ENCODE results near the gene HSD17B1.

Gene HSD17B1

DNA sequence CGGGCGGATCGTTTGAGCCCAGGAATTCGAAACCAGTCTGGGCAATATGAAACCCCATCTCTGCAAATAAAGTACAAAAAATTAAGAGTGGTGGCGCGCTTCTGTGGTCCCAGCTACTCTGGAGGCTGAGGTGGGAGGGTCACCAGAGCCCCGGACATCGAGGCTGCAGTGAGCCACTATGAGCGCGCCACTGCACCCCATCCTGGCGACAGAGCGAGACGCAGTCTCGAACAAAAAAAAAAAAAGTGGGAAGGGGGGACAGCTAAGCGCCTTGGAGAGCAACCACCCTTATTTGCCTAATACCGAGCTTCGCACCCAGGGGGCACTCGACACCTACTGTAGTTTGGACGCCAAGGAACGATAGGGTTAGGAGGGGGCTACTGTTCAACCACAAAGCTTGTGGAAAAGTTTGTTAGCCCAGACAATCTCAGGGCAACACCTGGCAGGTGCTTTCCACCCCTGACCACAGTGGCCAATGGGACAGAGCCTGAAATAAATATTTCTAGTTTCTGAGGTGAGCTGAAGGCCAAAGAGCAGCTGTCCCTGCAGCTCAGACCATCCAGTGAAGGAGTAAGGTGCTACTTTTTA lies 25.7 kb downstream of the HSD17B1 start:
- Histone ChIP-seq H3K27ac (peak overlapping the region; percentile 87), H3K4me3 (ENCODE audit: low read depth, low read length) (peak overlapping the region; percentile 89), H3K27me3 (ENCODE audit: insufficient read depth, low read depth, severe bottlenecking) (no peaks in the 10 kb centered on the region), H3K9me3 (ENCODE audit: severe bottlenecking) (no peaks in the 10 kb centered on the region), H3K36me3 (peaks cover 75% of the 10 kb centered on the region)
- DNase-seq: peak; percentile 96
- TF ChIP-seq, protein P1, sequence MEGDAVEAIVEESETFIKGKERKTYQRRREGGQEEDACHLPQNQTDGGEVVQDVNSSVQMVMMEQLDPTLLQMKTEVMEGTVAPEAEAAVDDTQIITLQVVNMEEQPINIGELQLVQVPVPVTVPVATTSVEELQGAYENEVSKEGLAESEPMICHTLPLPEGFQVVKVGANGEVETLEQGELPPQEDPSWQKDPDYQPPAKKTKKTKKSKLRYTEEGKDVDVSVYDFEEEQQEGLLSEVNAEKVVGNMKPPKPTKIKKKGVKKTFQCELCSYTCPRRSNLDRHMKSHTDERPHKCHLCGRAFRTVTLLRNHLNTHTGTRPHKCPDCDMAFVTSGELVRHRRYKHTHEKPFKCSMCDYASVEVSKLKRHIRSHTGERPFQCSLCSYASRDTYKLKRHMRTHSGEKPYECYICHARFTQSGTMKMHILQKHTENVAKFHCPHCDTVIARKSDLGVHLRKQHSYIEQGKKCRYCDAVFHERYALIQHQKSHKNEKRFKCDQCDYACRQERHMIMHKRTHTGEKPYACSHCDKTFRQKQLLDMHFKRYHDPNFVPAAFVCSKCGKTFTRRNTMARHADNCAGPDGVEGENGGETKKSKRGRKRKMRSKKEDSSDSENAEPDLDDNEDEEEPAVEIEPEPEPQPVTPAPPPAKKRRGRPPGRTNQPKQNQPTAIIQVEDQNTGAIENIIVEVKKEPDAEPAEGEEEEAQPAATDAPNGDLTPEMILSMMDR (IDR thresholded peaks at IDR 0.05; ENCODE audit: low read depth, low read length): peak; percentile 89

DNA sequence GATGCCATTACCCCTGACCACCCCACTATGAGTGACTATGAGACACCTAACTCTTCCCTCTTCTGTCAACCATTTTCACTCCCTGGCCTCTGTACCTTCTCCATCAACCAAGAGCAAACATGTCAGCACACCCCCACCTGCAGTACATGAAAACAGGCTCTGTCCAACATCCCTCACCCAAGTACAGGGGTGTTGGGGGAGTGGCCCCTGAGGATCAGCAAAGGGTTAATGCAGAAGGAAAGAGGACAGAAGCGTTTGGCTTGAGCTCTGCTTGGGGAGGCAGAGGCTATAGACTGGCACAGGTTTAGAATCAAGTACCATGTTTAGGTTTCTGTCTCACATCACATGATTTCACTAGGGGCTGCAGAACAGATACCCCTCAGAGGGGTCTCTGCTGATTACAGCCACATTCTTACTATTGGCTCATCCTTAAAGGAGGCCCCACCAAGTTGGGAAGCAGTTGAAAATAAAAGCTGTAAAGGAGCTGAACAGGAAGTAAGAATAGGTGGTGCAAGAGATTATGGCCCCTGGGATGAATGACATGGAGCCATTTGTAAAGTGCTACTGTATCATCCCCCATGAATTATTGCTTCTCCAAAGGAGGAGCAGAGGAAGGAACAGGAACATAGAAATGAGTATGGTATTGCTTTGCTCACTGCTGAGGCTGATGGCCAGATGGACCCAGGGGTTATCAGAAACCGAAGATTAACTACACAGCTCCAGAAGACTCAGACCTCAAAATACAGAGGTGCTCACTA lies 27.2 kb downstream of the HSD17B1 start:
- H3K27ac ChIP-seq: peak overlapping the region; percentile 9
- TF ChIP-seq, protein P1 (IDR thresholded peaks at IDR 0.05; ENCODE audit: low read depth, low read length): no peak
- no peaks in the 10 kb centered on the region for H3K27me3 ChIP-seq (ENCODE audit: insufficient read depth, low read depth, severe bottlenecking)
- no peaks in the 10 kb centered on the region for H3K9me3 ChIP-seq (ENCODE audit: severe bottlenecking)
- DNase-seq: peak; percentile 47
- H3K4me3 ChIP-seq (ENCODE audit: low read depth, low read length): no peak overlapping the region
- peaks cover 73% of the 10 kb centered on the region for H3K36me3 ChIP-seq

DNA sequence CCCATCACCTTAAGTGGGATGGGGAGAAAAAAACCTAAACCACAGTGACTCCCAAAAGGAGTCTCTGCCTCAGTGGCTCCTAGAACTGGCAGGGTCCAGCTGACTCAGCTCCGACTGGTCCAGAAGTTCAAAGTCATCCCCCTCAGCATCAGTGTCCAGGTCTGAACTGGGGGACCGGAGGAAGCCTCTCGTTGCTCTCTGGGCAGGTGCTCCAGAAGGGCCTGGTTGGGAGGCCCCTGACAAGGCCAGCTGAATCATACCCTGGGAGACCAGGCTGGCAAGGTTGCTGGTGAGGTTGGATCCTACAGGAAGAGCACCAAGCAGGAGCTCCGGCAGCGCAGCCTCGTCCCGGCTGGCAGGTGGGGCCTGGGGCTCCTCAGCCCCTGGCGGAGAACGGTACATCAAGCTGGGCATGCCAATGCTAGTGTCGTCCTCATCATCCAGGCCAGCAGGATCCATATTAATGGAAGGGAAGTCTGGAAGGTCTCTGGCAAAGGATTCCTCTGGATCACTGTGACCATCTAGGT lies 29.1 kb downstream of the HSD17B1 start:
- DNase-seq: no peak
- Histone ChIP-seq H3K27me3 (ENCODE audit: insufficient read depth, low read depth, severe bottlenecking) (no peaks in the 10 kb centered on the region), H3K4me3 (ENCODE audit: low read depth, low read length) (no peak overlapping the region), H3K9me3 (ENCODE audit: severe bottlenecking) (no peaks in the 10 kb centered on the region), H3K27ac (no peak overlapping the region), H3K36me3 (peaks cover 72% of the 10 kb centered on the region)
- TF ChIP-seq, protein P1 (IDR thresholded peaks at IDR 0.05; ENCODE audit: low read depth, low read length): no peak

GRCh38 chr17:42584880-42585279 lies 32.2 kb downstream of the HSD17B1 start:
- H3K27me3 ChIP-seq (ENCODE audit: insufficient read depth, low read depth, severe bottlenecking): no peaks in the 10 kb centered on the region
- TF ChIP-seq, protein P1 (IDR thresholded peaks at IDR 0.05; ENCODE audit: low read depth, low read length): no peak
- DNase-seq: no peak
- H3K36me3 ChIP-seq: peaks cover 84% of the 10 kb centered on the region
- no peak overlapping the region for H3K4me3 ChIP-seq (ENCODE audit: low read depth, low read length)
- H3K27ac ChIP-seq: no peak overlapping the region
- H3K9me3 ChIP-seq (ENCODE audit: severe bottlenecking): no peaks in the 10 kb centered on the region

DNA sequence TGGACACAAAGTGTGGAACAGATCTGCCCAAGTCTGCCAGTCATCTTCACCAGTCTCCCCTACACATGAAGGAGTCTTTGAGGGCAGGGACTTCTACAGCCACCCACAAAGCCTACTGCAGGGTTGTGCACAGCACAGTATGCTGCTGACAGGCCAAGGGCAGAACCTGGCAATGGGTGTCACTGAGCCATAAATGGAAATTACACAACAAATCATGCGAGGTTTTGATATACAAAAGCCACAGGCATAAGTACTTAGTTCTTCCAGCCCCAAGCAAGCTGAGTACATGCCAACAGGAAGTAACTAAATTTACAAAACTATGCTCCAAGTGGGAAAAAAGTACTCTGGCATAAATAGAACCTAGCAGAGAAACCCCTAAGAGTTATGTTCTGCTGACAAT lies 32.6 kb downstream of the HSD17B1 start:
- Histone ChIP-seq H3K36me3 (peaks cover 88% of the 10 kb centered on the region), H3K4me3 (ENCODE audit: low read depth, low read length) (no peak overlapping the region), H3K9me3 (ENCODE audit: severe bottlenecking) (no peaks in the 10 kb centered on the region), H3K27me3 (ENCODE audit: insufficient read depth, low read depth, severe bottlenecking) (no peaks in the 10 kb centered on the region), H3K27ac (no peak overlapping the region)
- TF ChIP-seq, protein P1 (IDR thresholded peaks at IDR 0.05; ENCODE audit: low read depth, low read length): no peak
- DNase-seq: no peak
